ENCODE data around the gene ETV2.
A peak's percentile ranks its signal among the peaks of the same experiment; 100 is the strongest.
"Not testable (repeated sequence)": the region's sequence is repeated elsewhere in the genome, so short reads cannot be mapped to it uniquely, and the experiment has no call there.

ETV2 gene

GRCh38 chr19:35661995-35662340 lies 20.4 kb downstream of the ETV2 start:
- no peak for DNase-seq

- no peak for DNase-seq
Observed at GRCh38 chr19:35663981-35664380, 22.4 kb downstream of the ETV2 start.

- no peak for DNase-seq
Observed at GRCh38 chr19:35665157-35665556, 23.6 kb downstream of the ETV2 start.

GRCh38 chr19:35665604-35666003 lies 24.1 kb downstream of the ETV2 start:
- no peak for DNase-seq

- DNase-seq = no peak
Observed at GRCh38 chr19:35666251-35666913, 24.8 kb downstream of the ETV2 start, which contains the start of gene UPK1A. Gene UPK1A, plus strand, starts transcription at chr19:35666517. Its CDS starts 296 bp downstream, at chr19:35666813.

- no peak for DNase-seq
Observed at GRCh38 chr19:35669566-35669965, 28.0 kb downstream of the ETV2 start.

GRCh38 chr19:35669974-35670373 lies 28.4 kb downstream of the ETV2 start:
- DNase-seq = no peak

GRCh38 chr19:35670686-35671085 lies 29.1 kb downstream of the ETV2 start:
- DNase-seq = no peak

GRCh38 chr19:35671818-35672217 lies 30.3 kb downstream of the ETV2 start:
- no peak for DNase-seq

GRCh38 chr19:35673121-35673804 lies 31.7 kb downstream of the ETV2 start:
- DNase-seq = peak; percentile 55

GRCh38 chr19:35675589-35676140 lies 34.1 kb downstream of the ETV2 start:
- DNase-seq = no peak

GRCh38 chr19:35689836-35690235 lies 48.3 kb downstream of the ETV2 start:
- no peak for DNase-seq

GRCh38 chr19:35691106-35691505 lies 49.6 kb downstream of the ETV2 start:
- not testable (repeated sequence) for DNase-seq

- DNase-seq = no peak
Observed at GRCh38 chr19:35692010-35692409, 50.5 kb downstream of the ETV2 start.

- no peak for DNase-seq
Observed at GRCh38 chr19:35693422-35693821, 51.9 kb downstream of the ETV2 start.

- peak; percentile 89 for DNase-seq
Observed at GRCh38 chr19:35693835-35694599, 52.5 kb downstream of the ETV2 start.
